ENCODE results near the gene WNT1. TPM values are rescaled to one million over a fixed set of nuclear protein-coding genes. Genes with fewer than 3 reads are reported as not detected.

Gene WNT1
- total and polyA plus RNA-seq, 2 of the 4 experiments (the other 2 are of a cell fraction), result not detected

GRCh38 chr12:49013428-49013827 lies 35.3 kb downstream of the WNT1 start:
- no peak overlapping the region for H3K23ac ChIP-seq (ENCODE audit: low read depth, low read length)
- ChIA-PET POLR2A (ENCODE audit: unreplicated experiment) (no interaction called here), CTCF (no interaction called here)
- H3K56ac ChIP-seq (ENCODE audit: extremely low read depth, insufficient read depth, low read length), result no peak overlapping the region
- H4K8ac ChIP-seq (ENCODE audit: low read depth in 2 of 2, low read length in 2 of 2), result no peak overlapping the region
- H3K4me1 ChIP-seq (ENCODE audit: control insufficient read depth, insufficient read depth, low read length), result peaks cover 3% of the 10 kb centered on the region
- peaks cover 14% of the 10 kb centered on the region for H3K36me3 ChIP-seq (ENCODE audit: control insufficient read depth, insufficient read depth, low read length)
- H3K79me1 ChIP-seq (ENCODE audit: low read depth in 1 of 2, low read length in 2 of 2), result peaks cover 33 to 62% of the 10 kb centered on the region in 2 experiments
- H4K91ac ChIP-seq (ENCODE audit: insufficient read depth, low read depth, low read length), result no peak overlapping the region
- H2BK5ac ChIP-seq (ENCODE audit: low read depth, low read length, poor library complexity, severe bottlenecking), result no peak overlapping the region
- DNase-seq (no peak), ATAC-seq (ENCODE audit: low read depth) (no peak)
- H3K18ac ChIP-seq (ENCODE audit: low read depth, low read length), result no peak overlapping the region
- no peak overlapping the region for H4K5ac ChIP-seq (ENCODE audit: low read depth, low read length)
- no peak overlapping the region for H3K4me3 ChIP-seq (ENCODE audit: insufficient read depth, low read depth, low read length)
- H3K27ac ChIP-seq (ENCODE audit: insufficient read depth, low read length), result no peak overlapping the region
- H3K9me3 ChIP-seq (ENCODE audit: control insufficient read depth, insufficient read depth, low read length), result no peaks in the 10 kb centered on the region
- no CpG with 5 or more reads among the region's 3 CpGs for WGBS, 2 experiments (ENCODE audit: extremely low coverage in 2 of 2, insufficient read length in 1 of 2)
- H2AFZ ChIP-seq (replicated peaks; ENCODE audit: low read length, poor library complexity), result no peak overlapping the region
- H3K9ac ChIP-seq (ENCODE audit: low read depth, low read length), result no peak overlapping the region
- intact Hi-C loops (cut with micrococcal nuclease) (no loop called here), dilution Hi-C loops (cut with HindIII; ENCODE audit: low sequenced_read_pairs, unreplicated experiment) (no loop called here), in situ Hi-C loops (cut with MboI; ENCODE audit: low sequenced_read_pairs) (no loop called here)
- no peak overlapping the region for H3K14ac ChIP-seq (replicated peaks; ENCODE audit: low read depth, low read length)
- H3K27me3 ChIP-seq (ENCODE audit: control insufficient read depth, insufficient read depth, low read length), result no peaks in the 10 kb centered on the region
- H3K9me1 ChIP-seq (ENCODE audit: insufficient read depth, low read length), result peaks cover 9% of the 10 kb centered on the region
- no peak overlapping the region for H2BK15ac ChIP-seq (ENCODE audit: low read depth, low read length)
- no peak overlapping the region for H2BK120ac ChIP-seq (ENCODE audit: low read depth, low read length)
- H2BK20ac ChIP-seq (ENCODE audit: low read depth, low read length), result no peak overlapping the region
- BruUV-seq (replicated peaks), result no TSS peak
- H3K4ac ChIP-seq (ENCODE audit: low read depth, low read length), result no peak overlapping the region
- H2AK5ac ChIP-seq (ENCODE audit: low read depth, low read length), result no peak overlapping the region
- H2AK9ac ChIP-seq (replicated peaks; ENCODE audit: low read depth, low read length, poor library complexity), result no peak overlapping the region
- peaks cover 11% of the 10 kb centered on the region; the same call in 1 of the 2 replicates for H4K20me1 ChIP-seq (ENCODE audit: insufficient read depth, low read length)
- TF ChIP-seq BHLHE40 (IDR thresholded peaks at IDR 0.05; ENCODE audit: low read depth, low read length) (no peak), MAZ (IDR thresholded peaks at IDR 0.05; ENCODE audit: borderline replicate concordance, low read depth, low read length) (no peak), RAD21 (IDR thresholded peaks at IDR 0.05; ENCODE audit: low read length) (no peak), FOS (IDR thresholded peaks at IDR 0.05; ENCODE audit: low read depth, low read length) (no peak), MXI1 (IDR thresholded peaks at IDR 0.05; ENCODE audit: borderline replicate concordance, low read depth, low read length) (no peak), RFX5 (IDR thresholded peaks at IDR 0.05; ENCODE audit: low read depth, low read length) (no peak)
- TF ChIP-seq, protein P1, sequence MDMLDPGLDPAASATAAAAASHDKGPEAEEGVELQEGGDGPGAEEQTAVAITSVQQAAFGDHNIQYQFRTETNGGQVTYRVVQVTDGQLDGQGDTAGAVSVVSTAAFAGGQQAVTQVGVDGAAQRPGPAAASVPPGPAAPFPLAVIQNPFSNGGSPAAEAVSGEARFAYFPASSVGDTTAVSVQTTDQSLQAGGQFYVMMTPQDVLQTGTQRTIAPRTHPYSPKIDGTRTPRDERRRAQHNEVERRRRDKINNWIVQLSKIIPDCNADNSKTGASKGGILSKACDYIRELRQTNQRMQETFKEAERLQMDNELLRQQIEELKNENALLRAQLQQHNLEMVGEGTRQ (IDR thresholded peaks at IDR 0.05; ENCODE audit: low read depth, low read length), result no peak
- H3K4me2 ChIP-seq (ENCODE audit: low read depth, low read length), result no peak overlapping the region

All from IMR-90 (cell line).